Loucy (cell line): Measurements from ENCODE around the gene SPAG7.
A peak's percentile ranks its signal among the peaks of the same experiment; 100 is the strongest.
"Not testable (repeated sequence)": the region's sequence is repeated elsewhere in the genome, so short reads cannot be mapped to it uniquely, and the experiment has no call there.

Experiments
- H2AFZ ChIP-seq: fragments of 200-600 bp; sonication (generic); 2 replicates; pipeline ENCODE4 v1.6.0; 2016; ENCODE audit warnings: antibody characterized with exemption, mild to moderate bottlenecking, low read length, moderate library complexity
- H3F3A ChIP-seq: fragments of 200-600 bp; 2 replicates; pipeline ENCODE4 v1.6.0; 2016; ENCODE audit warnings: antibody characterized with exemption, low read depth, mild to moderate bottlenecking
- H3K27me3 ChIP-seq: fragments of 200-600 bp; sonication (generic); 2 replicates; pipeline ENCODE4 v1.6.1; 2014; ENCODE audit warnings: low read length, mild to moderate bottlenecking; ENCODE audit not compliant: insufficient read depth, poor library complexity, severe bottlenecking
- H3K36me3 ChIP-seq: fragments of 200-600 bp; sonication (generic); 2 replicates; pipeline ENCODE4 v1.6.1; 2016; ENCODE audit warnings: low read length; ENCODE audit not compliant: insufficient read depth
- H3K4me1 ChIP-seq: fragments of 200-600 bp; sonication (generic); 2 replicates; pipeline ENCODE4 v1.5.1; 2014; ENCODE audit warnings: low read length, mild to moderate bottlenecking; ENCODE audit not compliant: insufficient read depth, poor library complexity, severe bottlenecking
- H3K4me2 ChIP-seq: fragments of 200-600 bp; sonication (generic); 2 replicates; pipeline ENCODE4 v1.6.0; 2014; ENCODE audit warnings: antibody characterized with exemption, low read length, low read depth, mild to moderate bottlenecking; ENCODE audit not compliant: poor library complexity, severe bottlenecking
- H3K4me3 ChIP-seq: fragments of 200-600 bp; sonication (generic); 2 replicates; pipeline ENCODE4 v1.5.1; 2014; ENCODE audit warnings: low read length, mild to moderate bottlenecking, mixed read lengths; ENCODE audit not compliant: poor library complexity, severe bottlenecking
- H3K79me2 ChIP-seq: fragments of 200-600 bp; sonication (generic); 2 replicates; pipeline ENCODE4 v1.6.1; 2014; ENCODE audit warnings: low read length; ENCODE audit not compliant: insufficient read depth
- H3K9ac ChIP-seq: fragments of 200-600 bp; sonication (generic); 2 replicates; pipeline ENCODE4 v1.6.0; 2014; ENCODE audit warnings: mild to moderate bottlenecking, low read depth, low read length, moderate library complexity; ENCODE audit not compliant: poor library complexity, severe bottlenecking
- H3K9me2 ChIP-seq: fragments of 200-600 bp; sonication (generic); replicated peaks from 2 replicates; pipeline ENCODE4 v1.6.1; 2016; ENCODE audit warnings: low read depth, low read length, mixed read lengths
- H3K9me3 ChIP-seq: fragments of 200-600 bp; sonication (generic); 2 replicates; pipeline ENCODE4 v1.6.1; 2014; ENCODE audit warnings: mild to moderate bottlenecking, antibody characterized with exemption, low read length, low read depth; ENCODE audit not compliant: insufficient read depth
- H4K20me1 ChIP-seq: fragments of 200-600 bp; sonication (generic); 2 replicates; pipeline ENCODE4 v1.6.0; 2014; ENCODE audit warnings: antibody characterized with exemption, low read length, mild to moderate bottlenecking; ENCODE audit not compliant: insufficient read depth, poor library complexity, severe bottlenecking
- CTCF ChIP-seq: fragments of 200-600 bp; sonication (generic); conservative IDR thresholded peaks from 2 replicates; pipeline ENCODE4 v1.5.1; 2014; ENCODE audit warnings: mild to moderate bottlenecking, antibody characterized with exemption, low read length
- EZH2phosphoT487 ChIP-seq: fragments of 200-600 bp; IDR thresholded peaks from 2 replicates; pipeline ENCODE4 v1.6.1; 2018; ENCODE audit warnings: antibody characterized with exemption, mild to moderate bottlenecking, moderate library complexity, borderline replicate concordance

The SPAG7 gene

GRCh38 chr17:4931963-4932362 lies 35.7 kb downstream of the SPAG7 start, which contains the start of gene GP1BA:
GP1BA (plus strand) TSS chr17:4932277; CDS start chr17:4932605, 328 bp downstream.
- Histone ChIP-seq H4K20me1 (no peaks in the 10 kb centered on the region), H3K4me2 (peak within 1 kb of the TSS; percentile 80), H3K4me1 (peaks cover 32% of the 10 kb centered on the region), H3K9me3 (no peaks in the 10 kb centered on the region), H3F3A (peaks cover 6% of the 10 kb centered on the region; the same call in 1 of the 2 replicates), H3K79me2 (peaks cover 7% of the 10 kb centered on the region; the same call in 1 of the 2 replicates), H3K9me2 (no peaks in the 10 kb centered on the region), H3K27me3 (no peaks in the 10 kb centered on the region), H2AFZ (no peak within 1 kb of the TSS), H3K9ac (peak within 1 kb of the TSS; percentile 52), H3K4me3 (no peak within 1 kb of the TSS), H3K36me3 (no peaks in the 10 kb centered on the region)
- no peak for TF ChIP-seq EZH2phosphoT487
- no peak for TF ChIP-seq CTCF

DNA sequence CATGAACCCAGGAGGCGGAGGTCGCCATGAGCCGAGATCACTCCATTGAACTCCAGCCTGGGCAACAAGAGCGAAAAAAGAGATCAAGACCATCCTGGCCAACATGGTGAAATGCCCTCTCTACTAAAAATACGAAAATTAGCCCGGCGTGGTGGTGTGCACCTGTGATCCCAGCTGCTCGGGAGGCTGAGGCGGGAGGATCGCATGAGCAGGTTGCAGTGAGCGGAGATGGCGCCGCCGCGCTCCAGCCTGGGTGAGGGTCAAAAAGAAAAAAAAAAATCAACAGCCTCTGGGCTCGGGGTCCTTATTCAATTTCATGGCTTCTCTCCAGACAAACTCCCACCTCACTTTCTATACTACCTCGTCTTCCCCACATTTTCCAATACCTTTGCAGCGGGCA lies 38.7 kb downstream of the SPAG7 start:
- H3F3A ChIP-seq = no peaks in the 10 kb centered on the region
- H3K9me2 ChIP-seq = no peaks in the 10 kb centered on the region
- H3K4me1 ChIP-seq = peaks cover 10% of the 10 kb centered on the region
- no peaks in the 10 kb centered on the region for H3K79me2 ChIP-seq
- no peak overlapping the region for H3K4me3 ChIP-seq
- H2AFZ ChIP-seq = no peak overlapping the region
- no peaks in the 10 kb centered on the region for H4K20me1 ChIP-seq
- H3K27me3 ChIP-seq = no peaks in the 10 kb centered on the region
- no peak for TF ChIP-seq EZH2phosphoT487
- TF ChIP-seq CTCF = no peak
- no peaks in the 10 kb centered on the region for H3K9me3 ChIP-seq
- no peaks in the 10 kb centered on the region for H3K36me3 ChIP-seq
- no peak overlapping the region for H3K4me2 ChIP-seq
- no peak overlapping the region for H3K9ac ChIP-seq

DNA sequence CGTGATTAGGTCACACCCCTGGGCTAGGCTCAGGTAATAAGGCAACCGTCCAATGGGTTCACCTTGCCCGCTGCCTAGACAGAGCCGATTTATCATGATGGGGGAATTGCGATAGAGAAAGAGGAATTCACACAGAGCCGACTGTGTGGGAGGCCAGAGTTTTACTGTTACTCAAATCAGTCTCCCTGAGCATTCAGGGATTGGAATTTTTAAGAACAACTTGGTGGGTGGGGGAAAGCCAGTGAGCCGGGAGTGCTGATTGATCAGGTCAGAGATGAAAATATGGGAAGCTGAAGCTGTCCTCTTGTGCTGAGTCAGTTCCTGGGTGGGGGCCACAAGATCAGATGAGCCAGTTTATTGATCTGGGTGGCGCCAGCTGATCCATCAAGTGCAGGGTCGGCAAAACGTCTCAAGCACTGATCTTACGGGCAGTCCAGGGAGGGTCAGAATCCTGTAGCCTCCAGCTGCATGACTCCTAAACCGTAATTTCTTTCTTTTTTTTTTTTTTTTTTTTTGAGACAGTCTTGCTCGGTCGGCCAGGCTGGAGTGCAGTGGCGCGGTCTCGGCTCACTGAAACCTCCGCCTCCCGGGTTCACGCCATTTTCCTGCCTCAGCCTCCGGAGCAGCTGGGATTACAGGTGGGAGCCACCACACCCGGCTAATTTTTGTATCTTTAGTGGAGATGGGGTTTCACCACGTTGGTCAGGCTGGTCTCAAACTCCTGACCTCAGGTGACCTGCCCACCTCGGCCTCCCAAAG lies 40.9 kb downstream of the SPAG7 start:
- H3F3A ChIP-seq, H3K9ac ChIP-seq, H3K4me3 ChIP-seq, H3K9me3 ChIP-seq, H2AFZ ChIP-seq, H3K9me2 ChIP-seq, H3K36me3 ChIP-seq, H3K27me3 ChIP-seq, H4K20me1 ChIP-seq, H3K4me2 ChIP-seq, H3K4me1 ChIP-seq, H3K79me2 ChIP-seq: not testable (repeated sequence)

- H3K79me2 ChIP-seq = no peaks in the 10 kb centered on the region
- no peak overlapping the region for H3K9ac ChIP-seq
- H3F3A ChIP-seq = no peaks in the 10 kb centered on the region
- no peak for TF ChIP-seq CTCF
- no peak for TF ChIP-seq EZH2phosphoT487
- H3K9me2 ChIP-seq = no peaks in the 10 kb centered on the region
- H3K4me1 ChIP-seq = no peaks in the 10 kb centered on the region
- H3K4me3 ChIP-seq = no peak overlapping the region
- no peaks in the 10 kb centered on the region for H4K20me1 ChIP-seq
- no peaks in the 10 kb centered on the region for H3K36me3 ChIP-seq
- no peak overlapping the region for H2AFZ ChIP-seq
- no peaks in the 10 kb centered on the region for H3K27me3 ChIP-seq
- H3K4me2 ChIP-seq = no peak overlapping the region
- no peaks in the 10 kb centered on the region for H3K9me3 ChIP-seq
Observed at GRCh38 chr17:4921320-4921719, 46.3 kb downstream of the SPAG7 start.
